Osteoblast (primary cell): Measurements from ENCODE around the gene C20orf204. TPM values are rescaled to one million over a fixed set of nuclear protein-coding genes. Genes with fewer than 3 reads are reported as not detected.
"Not testable (repeated sequence)": the region's sequence is repeated elsewhere in the genome, so short reads cannot be mapped to it uniquely, and the experiment has no call there.

ENCODE experiments used
- DNase-seq: peaks from one replicate; pipeline ENCODE4 v3.0.0; 2011; ENCODE audit warnings: low spot score, mixed read lengths; ENCODE audit not compliant: insufficient read length; ENCODE audit errors: missing footprints
- H2AFZ ChIP-seq: 2 replicates; pipeline ENCODE4 v1.6.0; 2011; ENCODE audit warnings: mild to moderate bottlenecking, low read length
- H3K27ac ChIP-seq: 2 replicates; pipeline ENCODE4 v1.5.1; 2011; ENCODE audit warnings: mild to moderate bottlenecking, low read depth, low read length, moderate library complexity
- H3K27me3 ChIP-seq: 2 replicates; pipeline ENCODE4 v1.6.0; 2012; ENCODE audit warnings: mild to moderate bottlenecking, control low read depth, inconsistent platforms, low read length, moderate library complexity; ENCODE audit not compliant: insufficient read depth
- H3K36me3 ChIP-seq: 2 replicates; pipeline ENCODE4 v1.5.1; 2011; ENCODE audit warnings: mild to moderate bottlenecking, low read length, control low read depth, moderate library complexity; ENCODE audit not compliant: insufficient read depth
- H3K4me1 ChIP-seq: 2 replicates; pipeline ENCODE4 v1.5.1; 2011; ENCODE audit warnings: mild to moderate bottlenecking, low read length, control low read depth, moderate library complexity; ENCODE audit not compliant: insufficient read depth
- H3K4me2 ChIP-seq: 2 replicates; pipeline ENCODE4 v1.6.0; 2011; ENCODE audit warnings: mild to moderate bottlenecking, low read length; ENCODE audit not compliant: insufficient read depth
- H3K4me3 ChIP-seq: fragments of 200-600 bp; sonication (generic); 3 replicates; pipeline ENCODE4 v1.5.1; 2012; ENCODE audit warnings: mild to moderate bottlenecking, low read length, inconsistent platforms; ENCODE audit not compliant: insufficient read depth
- H3K79me2 ChIP-seq: 2 replicates; pipeline ENCODE4 v1.6.0; 2012; ENCODE audit warnings: mild to moderate bottlenecking, low read length, control low read depth, inconsistent platforms; ENCODE audit not compliant: insufficient read depth
- H3K9me3 ChIP-seq: 2 replicates; pipeline ENCODE4 v1.5.1; 2011; ENCODE audit warnings: low read depth, low read length, control low read depth
- H4K20me1 ChIP-seq: 2 replicates; pipeline ENCODE4 v1.6.0; 2012; ENCODE audit warnings: mild to moderate bottlenecking, low read length, control low read depth; ENCODE audit not compliant: insufficient read depth
- CTCF ChIP-seq: IDR thresholded peaks from 2 replicates; pipeline ENCODE4 v1.5.1; 2011; ENCODE audit warnings: mild to moderate bottlenecking, low read depth, low read length, moderate library complexity; ENCODE audit errors: extremely low read depth
- total RNA-seq: library from RNA; depleted of rRNA; stranded (reverse); fragments of >200 nt; gene quantifications from 2 replicates; pipeline ENCODE4 v1.2.3, GENCODE V29; 2012

The C20orf204 gene
- total RNA-seq, 1 donor: 1.1 TPM

- Histone ChIP-seq H3K79me2 (peaks cover 26% of the 10 kb centered on the region), H3K4me3 (no peak overlapping the region), H2AFZ (no peak overlapping the region), H3K9me3 (no peaks in the 10 kb centered on the region), H3K36me3 (peaks cover 59% of the 10 kb centered on the region), H3K4me2 (no peak overlapping the region), H3K27ac (no peak overlapping the region), H4K20me1 (peaks cover 26% of the 10 kb centered on the region), H3K27me3 (no peaks in the 10 kb centered on the region), H3K4me1 (no peaks in the 10 kb centered on the region)
- no peak for DNase-seq
- no peak for TF ChIP-seq CTCF
Observed at GRCh38 chr20:64010711-64011237, 25.2 kb upstream of the C20orf204 start.

- H3K4me1 ChIP-seq: no peaks in the 10 kb centered on the region
- H3K4me3 ChIP-seq: no peak overlapping the region
- H2AFZ ChIP-seq: no peak overlapping the region
- peaks cover 26% of the 10 kb centered on the region for H3K79me2 ChIP-seq
- DNase-seq: no peak
- no peak for TF ChIP-seq CTCF
- H3K27me3 ChIP-seq: no peaks in the 10 kb centered on the region
- peaks cover 23% of the 10 kb centered on the region for H4K20me1 ChIP-seq
- H3K4me2 ChIP-seq: no peak overlapping the region
- no peaks in the 10 kb centered on the region for H3K9me3 ChIP-seq
- H3K36me3 ChIP-seq: peaks cover 61% of the 10 kb centered on the region
- no peak overlapping the region for H3K27ac ChIP-seq
Observed at GRCh38 chr20:64011366-64011779, 24.6 kb upstream of the C20orf204 start.

- H3K4me3 ChIP-seq, H3K4me2 ChIP-seq, H3K9me3 ChIP-seq, H2AFZ ChIP-seq, DNase-seq, H3K27ac ChIP-seq, H3K27me3 ChIP-seq, H3K4me1 ChIP-seq: not testable (repeated sequence)
- H3K36me3 ChIP-seq: peaks cover 58% of the 10 kb centered on the region
- peaks cover 19% of the 10 kb centered on the region for H3K79me2 ChIP-seq
- peaks cover 18% of the 10 kb centered on the region for H4K20me1 ChIP-seq
Observed at GRCh38 chr20:64012385-64013154, 23.4 kb upstream of the C20orf204 start.

- H3K27ac ChIP-seq: no peak overlapping the region
- peaks cover 51% of the 10 kb centered on the region for H3K36me3 ChIP-seq
- peaks cover 3% of the 10 kb centered on the region for H3K79me2 ChIP-seq
- H2AFZ ChIP-seq: no peak overlapping the region
- no peaks in the 10 kb centered on the region for H4K20me1 ChIP-seq
- TF ChIP-seq CTCF: no peak
- H3K4me2 ChIP-seq: no peak overlapping the region
- no peaks in the 10 kb centered on the region for H3K4me1 ChIP-seq
- no peaks in the 10 kb centered on the region for H3K27me3 ChIP-seq
- no peak for DNase-seq
- H3K4me3 ChIP-seq: no peak overlapping the region
- no peaks in the 10 kb centered on the region for H3K9me3 ChIP-seq
Observed at GRCh38 chr20:64015635-64016034, 20.3 kb upstream of the C20orf204 start.
